Measurements from ENCODE around the gene CTSW. TPM values are rescaled to one million over a fixed set of nuclear protein-coding genes. Genes with fewer than 3 reads are reported as not detected.

CTSW gene
- total and polyA plus RNA-seq, 5 donors, result 0.45 to 1.7 (median 0.71) TPM

DNA sequence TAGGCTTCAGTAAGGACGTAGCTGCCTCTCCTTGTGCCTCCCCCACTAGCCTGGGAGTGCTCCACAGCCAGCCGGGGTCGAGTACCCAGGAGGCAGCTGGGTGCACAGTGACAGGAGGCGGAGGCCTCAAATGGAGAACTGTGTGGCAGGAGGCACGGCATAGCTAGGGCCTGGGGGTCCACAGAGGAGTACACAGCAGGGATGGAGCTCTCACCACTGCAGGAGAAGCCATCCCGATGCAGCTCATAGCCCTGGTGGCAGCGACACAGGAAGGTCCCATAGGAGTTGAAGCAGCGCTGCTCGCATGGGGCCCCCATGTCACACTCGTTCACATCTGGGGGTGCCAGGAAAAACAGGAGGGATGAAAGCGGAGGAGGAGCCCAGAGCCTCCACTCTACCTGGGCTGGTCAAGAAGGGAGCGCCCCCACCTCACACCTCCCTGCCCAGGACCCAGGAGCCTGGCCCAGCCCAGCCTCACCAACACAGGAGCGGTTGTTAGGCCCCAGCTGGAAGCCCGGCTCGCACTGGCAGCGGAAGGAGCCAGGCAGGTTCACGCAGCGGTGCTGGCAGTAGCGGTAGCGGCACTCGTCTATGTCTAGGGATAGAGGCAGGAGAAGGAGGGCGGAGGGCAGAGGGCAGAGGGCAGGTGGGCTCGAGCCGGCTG is 9.9 kb upstream of the CTSW start:
- no peak overlapping the region for H3K27ac ChIP-seq (ENCODE audit: low read length)
- peaks cover 5% of the 10 kb centered on the region for H3K4me1 ChIP-seq (ENCODE audit: control insufficient read depth, insufficient read depth, low read length)

DNA sequence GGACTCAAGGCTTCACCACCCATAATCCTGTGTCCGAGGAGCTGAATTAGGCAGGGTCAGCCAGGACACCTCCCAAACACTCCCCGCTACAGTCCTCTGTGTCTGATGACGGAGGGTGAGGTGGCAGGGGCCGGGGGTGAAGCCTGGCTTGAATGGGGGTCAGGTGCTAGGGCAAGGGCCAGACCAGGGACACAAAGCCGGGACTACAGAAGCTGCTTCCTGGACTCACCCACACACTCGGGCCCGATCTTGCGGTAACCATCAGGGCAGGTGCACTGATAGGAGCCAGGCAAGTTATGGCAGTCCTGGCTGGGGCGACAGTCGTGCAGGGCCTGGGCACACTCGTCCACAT is 9.4 kb upstream of the CTSW start:
- WGBS, result 69% methylated on average over 11 of the region's 11 CpGs

More for the DNA sequence above, 9.9 kb upstream of the CTSW start:
- no peak for ATAC-seq
- DNase-seq, result peak; percentile 18 to 65 (median 50)
- Histone ChIP-seq H3K27me3 (ENCODE audit: control insufficient read depth, insufficient read depth) (no peaks in the 10 kb centered on the region), H3K4me3 (ENCODE audit: low read length) (no peak overlapping the region), H3K9me3 (ENCODE audit: control insufficient read depth, low read length) (no peaks in the 10 kb centered on the region)
- intact Hi-C loops (cut with DNase I), result no loop called here
- WGBS, result 82% methylated on average over 24 of the region's 24 CpGs

DNA sequence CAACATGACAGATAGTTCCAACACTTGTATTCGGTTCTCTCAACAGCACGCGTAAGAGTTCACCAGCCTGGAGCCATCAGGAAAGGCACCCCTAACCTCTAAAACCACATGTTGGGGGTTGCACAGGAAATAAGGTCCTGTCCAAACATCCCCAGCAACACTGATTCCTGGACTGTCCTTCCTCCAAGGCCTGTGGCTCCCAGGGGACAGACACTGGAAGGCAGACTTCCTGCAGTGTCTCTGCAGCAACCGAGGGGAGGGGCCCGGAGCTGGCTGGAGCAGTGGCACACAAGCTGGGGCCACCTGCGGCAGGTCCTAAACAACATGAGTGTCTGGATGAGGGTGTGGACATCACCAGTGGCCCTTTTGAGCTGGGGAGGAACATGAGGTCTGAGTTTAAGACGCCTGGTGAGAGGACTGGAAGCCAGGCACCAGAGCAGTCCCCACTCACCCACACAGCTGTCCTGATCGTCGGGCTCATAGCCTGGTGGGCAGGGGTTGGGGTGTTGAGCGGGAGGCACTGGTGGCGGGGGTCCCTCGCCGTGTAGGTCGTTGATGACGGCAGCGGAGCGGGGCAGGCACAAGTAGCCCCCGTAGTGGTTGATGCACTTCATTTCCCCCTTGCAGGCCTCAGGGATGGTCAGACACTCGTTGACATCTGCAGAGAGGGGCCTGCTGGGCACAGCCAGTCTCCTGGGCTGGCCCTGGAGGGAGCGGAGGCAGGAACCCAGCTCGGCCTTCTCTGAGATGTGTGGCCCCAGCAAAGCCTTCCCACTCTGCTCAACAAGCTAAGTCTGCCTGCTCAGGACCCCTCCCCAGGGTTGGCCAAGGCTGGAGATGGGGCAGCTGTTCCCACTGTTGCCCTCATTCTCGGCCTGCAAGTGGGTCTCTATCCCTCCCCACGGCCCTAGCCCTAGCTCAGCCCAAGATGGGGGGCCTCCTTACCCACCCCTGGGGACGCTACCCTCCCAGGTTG is 8.6 kb upstream of the CTSW start:
- DNase-seq, result peak; percentile 47 to 77 (median 75)
- Histone ChIP-seq H3K9me3 (ENCODE audit: control insufficient read depth, low read length) (no peaks in the 10 kb centered on the region), H3K27ac (ENCODE audit: low read length) (peak overlapping the region; percentile 46), H3K4me1 (ENCODE audit: control insufficient read depth, insufficient read depth, low read length) (peaks cover 5% of the 10 kb centered on the region), H3K4me3 (ENCODE audit: low read length) (no peak overlapping the region), H3K27me3 (ENCODE audit: control insufficient read depth, insufficient read depth) (no peaks in the 10 kb centered on the region)
- no peak for ATAC-seq
- 55% methylated on average over 24 of the region's 24 CpGs for WGBS
- intact Hi-C loops (cut with DNase I), result no loop called here

More for the DNA sequence above, 9.4 kb upstream of the CTSW start:
- H3K4me1 ChIP-seq (ENCODE audit: control insufficient read depth, insufficient read depth, low read length), result peaks cover 5% of the 10 kb centered on the region
- no peak overlapping the region for H3K27ac ChIP-seq (ENCODE audit: low read length)
- H3K9me3 ChIP-seq (ENCODE audit: control insufficient read depth, low read length), result no peaks in the 10 kb centered on the region
- intact Hi-C loops (cut with DNase I), result no loop called here
- ATAC-seq (no peak), DNase-seq (peak; percentile 17 to 58 (median 42))
- no peaks in the 10 kb centered on the region for H3K27me3 ChIP-seq (ENCODE audit: control insufficient read depth, insufficient read depth)
- no peak overlapping the region for H3K4me3 ChIP-seq (ENCODE audit: low read length)

DNA sequence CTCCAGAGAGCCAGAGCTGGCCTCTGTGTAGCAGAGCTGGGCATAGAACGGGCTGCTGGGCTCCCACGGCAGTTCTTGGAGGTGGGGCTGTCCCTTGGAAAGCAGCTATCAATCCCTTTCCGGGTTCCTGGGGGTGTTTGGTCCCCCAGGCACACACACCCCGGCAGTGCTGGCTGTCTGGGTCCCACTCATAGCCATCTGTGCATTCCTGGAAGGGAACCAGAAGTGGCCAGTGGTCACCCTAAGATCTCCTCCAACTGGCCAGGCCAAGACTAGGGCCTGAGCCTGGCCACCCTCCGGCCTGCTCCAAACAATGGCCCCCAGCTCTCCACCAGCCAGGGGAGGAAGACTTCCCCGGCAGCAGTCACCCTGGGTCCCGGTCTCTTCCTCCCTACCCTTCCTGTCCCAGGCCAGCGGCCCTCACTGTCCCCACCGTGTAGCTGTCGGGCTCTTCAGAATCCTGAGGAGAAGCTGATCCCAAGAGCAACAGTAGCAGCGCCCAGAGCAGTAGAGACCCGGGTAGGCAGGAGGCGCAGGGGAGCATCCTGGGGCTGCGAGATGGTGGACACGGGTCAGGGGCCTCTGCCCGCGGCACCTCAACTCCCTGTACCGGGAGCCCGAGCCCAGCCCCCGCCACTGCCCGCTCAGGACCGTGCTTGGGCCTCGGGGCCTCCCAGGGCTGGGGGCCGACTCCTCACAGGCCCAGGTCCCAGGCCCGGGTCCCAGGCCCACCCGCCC is 7.7 kb upstream of the CTSW start:
- intact Hi-C loops (cut with DNase I), result no loop called here

DNA sequence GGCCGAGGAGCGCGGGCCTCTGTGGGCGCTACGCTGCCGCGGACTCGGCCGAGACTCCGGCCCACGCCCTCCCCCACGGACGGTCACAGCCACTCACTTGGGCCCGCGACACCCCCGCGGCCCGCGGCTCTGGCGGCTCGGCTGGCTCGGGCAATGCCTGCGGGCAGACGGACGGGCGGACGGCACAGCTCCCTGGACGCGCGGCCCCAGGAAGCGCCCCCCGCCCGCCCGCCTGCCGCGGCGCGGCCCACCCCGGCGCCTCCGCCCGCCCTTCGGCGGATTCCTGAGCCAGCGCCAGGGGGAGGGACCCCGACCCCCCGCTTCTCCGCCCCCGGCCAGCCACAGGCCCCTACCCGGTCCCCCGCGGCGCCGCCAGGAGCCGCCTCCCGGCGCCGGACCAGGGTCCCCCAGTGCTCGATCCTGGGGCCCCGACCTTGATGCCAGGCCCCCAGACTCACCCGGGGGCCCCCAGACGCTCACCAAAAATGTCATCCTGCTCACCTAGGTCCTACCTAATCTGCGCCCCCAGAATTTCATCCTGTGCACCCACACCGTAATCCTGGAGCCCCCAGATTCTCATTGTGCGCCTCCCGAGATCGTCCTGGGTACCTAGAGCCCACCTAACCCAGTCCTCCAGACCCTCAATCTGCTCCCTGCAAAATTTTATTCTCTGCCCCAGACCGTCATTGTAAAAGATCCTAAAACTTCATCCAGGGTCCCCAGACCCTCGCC is 6.9 kb upstream of the CTSW start, which contains the start of gene EFEMP2:
Gene EFEMP2, minus strand, starts transcription at position 215 of the 732 bp plus-strand sequence. CDS start 446 bp downstream, outside the sequence.
- H3K4me1 ChIP-seq (ENCODE audit: control insufficient read depth, insufficient read depth, low read length), result peaks cover 5% of the 10 kb centered on the region
- ATAC-seq (peak; percentile 37 to 58), DNase-seq (peak; percentile 71 to 90 (median 89))
- WGBS, result 1% methylated on average over 69 of the region's 69 CpGs
- intact Hi-C loops (cut with DNase I), result no loop called here
- H3K9me3 ChIP-seq (ENCODE audit: control insufficient read depth, low read length), result no peaks in the 10 kb centered on the region
- peak within 1 kb of the TSS; percentile 80 for H3K27ac ChIP-seq (ENCODE audit: low read length)
- H3K27me3 ChIP-seq (ENCODE audit: control insufficient read depth, insufficient read depth), result no peaks in the 10 kb centered on the region
- H3K4me3 ChIP-seq (ENCODE audit: low read length), result peak within 1 kb of the TSS; percentile 79

More for the DNA sequence above, 7.7 kb upstream of the CTSW start:
- Histone ChIP-seq H3K4me3 (ENCODE audit: low read length) (peak overlapping the region; percentile 79), H3K4me1 (ENCODE audit: control insufficient read depth, insufficient read depth, low read length) (peaks cover 5% of the 10 kb centered on the region), H3K27me3 (ENCODE audit: control insufficient read depth, insufficient read depth) (no peaks in the 10 kb centered on the region), H3K9me3 (ENCODE audit: control insufficient read depth, low read length) (no peaks in the 10 kb centered on the region), H3K27ac (ENCODE audit: low read length) (peak overlapping the region; percentile 46)
- 9% methylated on average over 26 of the region's 26 CpGs for WGBS
- DNase-seq (peak; percentile 38 to 79 (median 77)), ATAC-seq (peak; percentile 6 to 11)

DNA sequence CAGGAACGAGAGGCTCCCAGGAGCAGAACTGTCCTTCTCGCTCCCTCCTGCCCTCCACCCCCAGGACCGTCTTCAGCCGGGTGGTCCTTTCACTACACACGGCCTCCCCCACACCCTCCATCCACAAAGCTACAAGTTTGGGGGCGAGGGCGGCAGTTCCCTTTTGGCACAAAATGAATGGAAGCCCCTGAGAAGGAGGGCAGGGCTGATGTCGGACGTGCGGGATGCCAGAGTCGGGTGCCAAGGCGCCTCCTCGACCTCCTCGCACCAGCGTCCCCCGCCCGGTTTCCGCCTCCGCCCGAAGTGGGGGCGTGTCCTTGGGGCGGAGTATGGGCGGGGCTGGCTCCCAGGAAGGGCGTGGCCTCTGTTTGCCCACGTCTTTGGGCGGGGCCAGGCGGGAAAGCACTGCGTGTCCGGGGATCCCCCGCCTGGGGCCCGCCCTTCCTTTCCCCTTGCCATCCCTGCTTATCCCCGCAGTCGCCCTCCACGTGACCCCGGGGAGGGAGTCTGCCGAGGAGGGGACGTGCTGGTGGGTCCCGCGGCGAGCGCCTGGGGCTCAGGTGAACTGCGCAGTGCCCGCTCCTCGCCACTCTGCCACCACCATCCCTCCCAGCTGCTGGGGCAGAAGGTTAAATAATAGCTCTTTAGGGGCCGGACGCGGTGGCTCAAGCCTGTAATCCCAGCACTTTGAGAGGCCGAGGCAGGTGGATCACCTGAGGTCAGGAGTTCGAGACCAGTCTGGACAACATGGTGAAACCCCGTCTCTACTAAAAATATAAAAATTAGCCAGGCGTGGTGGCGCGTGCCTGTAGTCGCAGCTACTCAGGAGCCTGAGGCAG is 6.1 kb upstream of the CTSW start:
- H3K27ac ChIP-seq (ENCODE audit: low read length), result peak overlapping the region; percentile 79
- intact Hi-C loops (cut with DNase I), result no loop called here
- H3K27me3 ChIP-seq (ENCODE audit: control insufficient read depth, insufficient read depth), result no peaks in the 10 kb centered on the region
- H3K4me3 ChIP-seq (ENCODE audit: low read length), result peak overlapping the region; percentile 79
- 8% methylated on average over 53 of the region's 54 CpGs for WGBS
- H3K9me3 ChIP-seq (ENCODE audit: control insufficient read depth, low read length), result no peaks in the 10 kb centered on the region
- H3K4me1 ChIP-seq (ENCODE audit: control insufficient read depth, insufficient read depth, low read length), result peaks cover 5% of the 10 kb centered on the region
- DNase-seq (peak; percentile 96 to 99 (median 98)), ATAC-seq (peak; percentile 93 to 94)

DNA sequence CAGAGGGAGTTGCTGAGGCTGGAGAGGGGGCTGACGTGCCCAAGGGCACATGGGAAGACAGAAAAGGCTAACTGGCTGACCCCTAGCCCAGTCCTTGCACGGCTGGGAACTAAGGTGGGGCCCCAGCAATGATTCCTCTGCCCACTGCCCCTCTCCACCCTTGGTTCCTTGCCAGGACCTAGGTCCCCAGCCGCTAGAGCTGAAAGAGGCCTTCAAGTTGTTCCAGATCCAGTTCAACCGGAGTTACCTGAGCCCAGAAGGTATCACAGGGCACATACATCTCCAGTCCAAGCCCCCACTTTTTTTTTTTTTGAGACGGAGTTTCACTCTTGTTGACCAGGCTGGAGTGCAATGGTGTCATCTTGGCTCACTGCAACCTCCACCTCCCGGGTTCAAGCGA is 390 bp downstream of the CTSW start:
- ATAC-seq, result no peak
- Histone ChIP-seq H3K4me3 (ENCODE audit: low read length) (no peak overlapping the region), H3K9me3 (ENCODE audit: control insufficient read depth, low read length) (no peaks in the 10 kb centered on the region), H3K4me1 (ENCODE audit: control insufficient read depth, insufficient read depth, low read length) (no peaks in the 10 kb centered on the region), H3K27me3 (ENCODE audit: control insufficient read depth, insufficient read depth) (no peaks in the 10 kb centered on the region), H3K27ac (ENCODE audit: low read length) (no peak overlapping the region)
- intact Hi-C loops (cut with DNase I), result loop anchor here in 2 of 4 donors (5.0 to 10.0 kb wide), 2 partner anchors 85 to 107 kb away; partner anchors contain the start of gene SART1 (in 1 of the 2)
- 73% methylated on average over 7 of the region's 7 CpGs for WGBS
- DNase-seq, result no peak

DNA sequence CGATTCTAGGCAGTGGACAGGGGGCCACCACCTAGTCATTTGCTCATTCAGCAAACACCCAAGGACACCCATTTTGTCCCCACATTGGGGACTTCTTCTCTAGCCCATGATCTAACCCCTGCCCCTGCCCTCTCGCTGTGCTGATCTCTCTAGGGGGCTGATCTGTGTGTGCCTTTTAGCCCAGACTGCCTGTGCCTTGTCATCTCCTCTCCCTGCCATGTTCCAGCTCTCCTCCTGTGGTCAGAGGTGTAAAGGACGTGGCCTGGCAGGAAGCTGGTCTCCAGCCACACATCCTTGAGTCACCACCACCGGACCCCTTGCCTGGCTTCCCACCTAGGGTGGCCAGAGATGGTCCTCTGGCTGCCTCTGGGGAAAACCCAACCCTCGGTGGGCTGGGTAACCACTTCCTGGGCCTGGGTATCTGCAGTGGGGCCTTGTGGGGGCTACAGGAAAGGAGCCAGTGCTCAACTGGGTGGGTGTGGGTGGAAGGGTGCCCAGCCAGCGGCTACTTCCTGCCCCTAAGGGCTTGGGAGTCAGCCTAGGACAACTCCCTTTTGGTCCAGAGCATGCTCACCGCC is 1.3 kb downstream of the CTSW start:
- intact Hi-C loops (cut with DNase I), result loop anchor here in 2 of 4 donors (5.0 to 10.0 kb wide), 2 partner anchors 84 to 106 kb away; partner anchors contain the start of gene SART1 (in 1 of the 2)
- Histone ChIP-seq H3K27ac (ENCODE audit: low read length) (no peak overlapping the region), H3K9me3 (ENCODE audit: control insufficient read depth, low read length) (no peaks in the 10 kb centered on the region), H3K27me3 (ENCODE audit: control insufficient read depth, insufficient read depth) (no peaks in the 10 kb centered on the region), H3K4me3 (ENCODE audit: low read length) (no peak overlapping the region), H3K4me1 (ENCODE audit: control insufficient read depth, insufficient read depth, low read length) (no peaks in the 10 kb centered on the region)
- DNase-seq, result peak in 1 of 3 donors; percentile 47
- ATAC-seq, result no peak
- WGBS, result 57% methylated on average over 7 of the region's 7 CpGs
